ENCODE results near the gene CLEC6A. TPM values are rescaled to one million over a fixed set of nuclear protein-coding genes. Genes with fewer than 3 reads are reported as not detected.

CLEC6A gene
- not detected in 2 replicates for total RNA-seq

GRCh38 chr12:8455727-8456360 is at the start of gene CLEC6A:
TSS of gene CLEC6A (plus strand) at chr12:8455962. CDS start at chr12:8456112, 150 bp downstream.

GRCh38 chr12:8513256-8513655 is 57.5 kb downstream of the CLEC6A start, which contains the start of gene CLEC4D:
TSS of gene CLEC4D (plus strand) at chr12:8513503. CDS start at chr12:8513733, 230 bp downstream.

Other genes starting within 250 kb of the CLEC6A start
- gene FAM90A1, start 228.3 kb upstream of the CLEC6A start, total RNA-seq: 0.13 and 0.80 TPM in 2 replicates
- gene CLEC4D, start 57.5 kb downstream of the CLEC6A start, total RNA-seq: not detected in 2 replicates
- not detected in 2 replicates for gene CLEC4E, start 84.9 kb downstream of the CLEC6A start, total RNA-seq
- not detected in 2 replicates for gene AICDA, start 156.9 kb downstream of the CLEC6A start, total RNA-seq
- gene MFAP5, start 206.9 kb downstream of the CLEC6A start, total RNA-seq: 1.2 TPM in 1 of 2 replicates, not detected in the other
- 11.6 and 13.6 TPM in 2 replicates for gene RIMKLB, start 242.0 kb downstream of the CLEC6A start, total RNA-seq